Measurements from ENCODE around the gene SMC4.
A peak's percentile ranks its signal among the peaks of the same experiment; 100 is the strongest.

Gene SMC4

GRCh38 chr3:160401291-160402095, 2.0 kb downstream of the SMC4 start:
- Histone ChIP-seq H3K4me3 (ENCODE audit: low read depth, low read length) (peak overlapping the region; percentile 75), H3K9me3 (ENCODE audit: control insufficient read depth, low read length) (no peaks in the 10 kb centered on the region), H3K4me1 (no peaks in the 10 kb centered on the region), H3K79me2 (peaks cover 19% of the 10 kb centered on the region), H3K9ac (no peak overlapping the region), H2AFZ (peak overlapping the region; percentile 95), H3K27ac (no peak overlapping the region), H3K36me3 (ENCODE audit: control insufficient read depth, insufficient read depth, low read length) (no peaks in the 10 kb centered on the region), H3K4me2 (ENCODE audit: low read length) (peak overlapping the region; percentile 72), H3K27me3 (ENCODE audit: control insufficient read depth, insufficient read depth, low read length) (no peaks in the 10 kb centered on the region)
- no peak for TF ChIP-seq CTCF (IDR thresholded peaks at IDR 0.05)

GRCh38 chr3:160402221-160403027, 3.0 kb downstream of the SMC4 start:
- no peaks in the 10 kb centered on the region for H3K27me3 ChIP-seq (ENCODE audit: control insufficient read depth, insufficient read depth, low read length)
- peaks cover 13% of the 10 kb centered on the region for H3K79me2 ChIP-seq
- no peak overlapping the region for H3K4me3 ChIP-seq (ENCODE audit: low read depth, low read length)
- H3K27ac ChIP-seq: no peak overlapping the region
- H3K4me1 ChIP-seq: no peaks in the 10 kb centered on the region
- H3K9me3 ChIP-seq (ENCODE audit: control insufficient read depth, low read length): no peaks in the 10 kb centered on the region
- no peaks in the 10 kb centered on the region for H3K36me3 ChIP-seq (ENCODE audit: control insufficient read depth, insufficient read depth, low read length)
- TF ChIP-seq CTCF (IDR thresholded peaks at IDR 0.05): no peak
- H2AFZ ChIP-seq: no peak overlapping the region
- H3K4me2 ChIP-seq (ENCODE audit: low read length): peak overlapping the region; percentile 4
- H3K9ac ChIP-seq: no peak overlapping the region

- peaks cover 8% of the 10 kb centered on the region for H3K79me2 ChIP-seq
- no peak overlapping the region for H3K27ac ChIP-seq
- H2AFZ ChIP-seq: no peak overlapping the region
Observed at GRCh38 chr3:160403028-160403545, 3.6 kb downstream of the SMC4 start.

DNA sequence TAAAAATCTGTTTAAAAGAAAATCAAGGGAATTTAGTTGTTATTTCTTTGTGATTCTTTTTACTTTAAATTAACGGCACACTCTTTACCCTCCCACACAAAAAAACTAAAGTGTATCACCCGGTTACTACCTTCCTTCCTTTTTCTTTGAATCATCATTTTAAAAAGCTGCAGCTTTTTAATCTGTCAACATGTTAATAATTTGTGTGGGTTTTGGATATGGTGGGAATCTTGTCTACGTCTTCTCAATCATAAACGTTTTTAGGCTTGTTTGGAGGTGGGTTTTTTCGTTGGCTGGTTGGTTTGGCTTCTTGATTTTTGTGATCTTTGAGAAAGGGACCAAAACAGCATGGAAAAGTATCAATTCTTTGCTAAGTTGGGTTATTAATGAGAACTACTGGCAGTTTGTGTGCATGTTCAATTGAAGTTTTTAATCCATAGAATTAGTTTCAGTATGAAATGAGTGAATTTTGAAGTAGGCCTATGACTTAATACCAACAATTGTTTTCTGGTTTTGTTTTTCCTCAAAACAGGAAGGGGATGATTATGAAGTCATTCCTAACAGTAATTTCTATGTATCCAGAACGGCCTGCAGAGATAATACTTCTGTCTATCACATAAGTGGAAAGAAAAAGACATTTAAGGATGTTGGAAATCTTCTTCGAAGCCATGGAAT, 4.5 kb downstream of the SMC4 start:
- Histone ChIP-seq H2AFZ (no peak overlapping the region), H3K27me3 (ENCODE audit: control insufficient read depth, insufficient read depth, low read length) (no peaks in the 10 kb centered on the region), H3K4me3 (ENCODE audit: low read depth, low read length) (no peak overlapping the region), H3K27ac (no peak overlapping the region), H3K4me1 (no peaks in the 10 kb centered on the region), H3K9ac (no peak overlapping the region), H3K79me2 (no peaks in the 10 kb centered on the region), H3K9me3 (ENCODE audit: control insufficient read depth, low read length) (no peaks in the 10 kb centered on the region), H3K36me3 (ENCODE audit: control insufficient read depth, insufficient read depth, low read length) (no peaks in the 10 kb centered on the region), H3K4me2 (ENCODE audit: low read length) (no peak overlapping the region)
- no peak for TF ChIP-seq CTCF (IDR thresholded peaks at IDR 0.05)

More at GRCh38 chr3:160403028-160403545, 3.6 kb downstream of the SMC4 start:
- Histone ChIP-seq H3K9ac (no peak overlapping the region), H3K27me3 (ENCODE audit: control insufficient read depth, insufficient read depth, low read length) (no peaks in the 10 kb centered on the region), H3K9me3 (ENCODE audit: control insufficient read depth, low read length) (no peaks in the 10 kb centered on the region), H3K4me2 (ENCODE audit: low read length) (no peak overlapping the region), H3K4me3 (ENCODE audit: low read depth, low read length) (no peak overlapping the region), H3K36me3 (ENCODE audit: control insufficient read depth, insufficient read depth, low read length) (no peaks in the 10 kb centered on the region), H3K4me1 (no peaks in the 10 kb centered on the region)
- TF ChIP-seq CTCF (IDR thresholded peaks at IDR 0.05): no peak

All from parathyroid adenoma (tissue), 2 donors.